Neuron (in vitro differentiated cells): ENCODE results near the gene ZNF132.
"Not testable (repeated sequence)": the region's sequence is repeated elsewhere in the genome, so short reads cannot be mapped to it uniquely, and the experiment has no call there.

Experiments
- H2AFZ ChIP-seq: one replicate; pipeline ENCODE4 v1.6.1; 2013; ENCODE audit warnings: low read depth, mild to moderate bottlenecking, inconsistent platforms, low read length, moderate library complexity
- H3K27me3 ChIP-seq: one replicate; pipeline ENCODE4 v1.6.1; 2013; ENCODE audit warnings: low read length; ENCODE audit not compliant: insufficient read depth
- H3K36me3 ChIP-seq: one replicate; pipeline ENCODE4 v1.6.1; 2013; ENCODE audit warnings: low read length; ENCODE audit not compliant: insufficient read depth
- H3K4me1 ChIP-seq: one replicate; pipeline ENCODE4 v1.6.1; 2013; ENCODE audit warnings: low read length; ENCODE audit not compliant: insufficient read depth
- H3K4me3 ChIP-seq: 2 replicates; pipeline ENCODE4 v1.5.1; 2013; ENCODE audit warnings: mild to moderate bottlenecking, low read length, moderate library complexity
- H3K9me3 ChIP-seq: one replicate; pipeline ENCODE4 v1.6.1; 2013; ENCODE audit warnings: low read length

ZNF132 gene

GRCh38 chr19:58439576-58440554 is at the start of gene ZNF132:
TSS of gene ZNF132 (minus strand) at chr19:58440153. CDS start at chr19:58439821, 332 bp downstream.
- H3K9me3 ChIP-seq: peaks cover 27% of the 10 kb centered on the region
- peak within 1 kb of the TSS; percentile 27 for H2AFZ ChIP-seq
- H3K4me3 ChIP-seq: peak within 1 kb of the TSS; percentile 68
- H3K27me3 ChIP-seq: no peaks in the 10 kb centered on the region
- peaks cover 10% of the 10 kb centered on the region for H3K4me1 ChIP-seq
- peaks cover 25% of the 10 kb centered on the region for H3K36me3 ChIP-seq

- H3K36me3 ChIP-seq: peaks cover 12% of the 10 kb centered on the region
- not testable (repeated sequence) for H3K9me3 ChIP-seq, H3K4me1 ChIP-seq
These were observed 44.4 kb upstream of the ZNF132 start for GRCh38 chr19:58484349-58484748.

GRCh38 chr19:58483776-58484175 is 43.8 kb upstream of the ZNF132 start:
- Histone ChIP-seq H3K36me3 (peaks cover 17% of the 10 kb centered on the region), H2AFZ (no peak overlapping the region), H3K9me3 (no peaks in the 10 kb centered on the region)

More at GRCh38 chr19:58484349-58484748, 44.4 kb upstream of the ZNF132 start:
- not testable (repeated sequence) for H2AFZ ChIP-seq, H3K27me3 ChIP-seq, H3K4me3 ChIP-seq

GRCh38 chr19:58482372-58482771 is 42.4 kb upstream of the ZNF132 start:
- H3K27me3 ChIP-seq: no peaks in the 10 kb centered on the region
- peaks cover 23% of the 10 kb centered on the region for H3K36me3 ChIP-seq
- H3K9me3 ChIP-seq: no peaks in the 10 kb centered on the region
- no peak overlapping the region for H2AFZ ChIP-seq
- no peak overlapping the region for H3K4me3 ChIP-seq
- H3K4me1 ChIP-seq: no peaks in the 10 kb centered on the region

More at GRCh38 chr19:58483776-58484175, 43.8 kb upstream of the ZNF132 start:
- no peak overlapping the region for H3K4me3 ChIP-seq
- no peaks in the 10 kb centered on the region for H3K4me1 ChIP-seq
- H3K27me3 ChIP-seq: no peaks in the 10 kb centered on the region

GRCh38 chr19:58480831-58481230 is 40.9 kb upstream of the ZNF132 start:
- peaks cover 23% of the 10 kb centered on the region for H3K36me3 ChIP-seq
- no peaks in the 10 kb centered on the region for H3K9me3 ChIP-seq
- H3K27me3 ChIP-seq: no peaks in the 10 kb centered on the region
- H3K4me3 ChIP-seq: no peak overlapping the region
- no peak overlapping the region for H2AFZ ChIP-seq
- H3K4me1 ChIP-seq: peaks cover 7% of the 10 kb centered on the region

- Histone ChIP-seq H3K36me3 (peaks cover 23% of the 10 kb centered on the region), H3K27me3 (no peaks in the 10 kb centered on the region), H3K4me3 (no peak overlapping the region), H3K9me3 (no peaks in the 10 kb centered on the region), H2AFZ (no peak overlapping the region), H3K4me1 (peaks cover 7% of the 10 kb centered on the region)
These were observed 40.5 kb upstream of the ZNF132 start for GRCh38 chr19:58480481-58480830.

- Histone ChIP-seq H3K9me3 (no peaks in the 10 kb centered on the region), H3K27me3 (no peaks in the 10 kb centered on the region), H3K4me1 (peaks cover 12% of the 10 kb centered on the region), H3K4me3 (no peak overlapping the region), H2AFZ (no peak overlapping the region), H3K36me3 (peaks cover 23% of the 10 kb centered on the region)
These were observed 40.0 kb upstream of the ZNF132 start for GRCh38 chr19:58479736-58480480.

- H2AFZ ChIP-seq: no peak overlapping the region
- H3K4me3 ChIP-seq: no peak overlapping the region
- no peaks in the 10 kb centered on the region for H3K9me3 ChIP-seq
- H3K4me1 ChIP-seq: peaks cover 16% of the 10 kb centered on the region
- no peaks in the 10 kb centered on the region for H3K27me3 ChIP-seq
- H3K36me3 ChIP-seq: peaks cover 23% of the 10 kb centered on the region
These were observed 39.4 kb upstream of the ZNF132 start for GRCh38 chr19:58479303-58479702.

- H3K36me3 ChIP-seq: peaks cover 33% of the 10 kb centered on the region
- no peak overlapping the region for H3K4me3 ChIP-seq
- H2AFZ ChIP-seq: no peak overlapping the region
- peaks cover 16% of the 10 kb centered on the region for H3K4me1 ChIP-seq
- H3K27me3 ChIP-seq: no peaks in the 10 kb centered on the region
- H3K9me3 ChIP-seq: no peaks in the 10 kb centered on the region
These were observed 37.9 kb upstream of the ZNF132 start for GRCh38 chr19:58477871-58478270.

- H2AFZ ChIP-seq: no peak overlapping the region
These were observed 37.2 kb upstream of the ZNF132 start for GRCh38 chr19:58477130-58477529.

GRCh38 chr19:58476498-58477015 is 36.6 kb upstream of the ZNF132 start:
- Histone ChIP-seq H3K9me3 (no peaks in the 10 kb centered on the region), H2AFZ (peak overlapping the region; percentile 24), H3K4me1 (peaks cover 16% of the 10 kb centered on the region), H3K36me3 (peaks cover 44% of the 10 kb centered on the region), H3K4me3 (peak overlapping the region; percentile 76), H3K27me3 (no peaks in the 10 kb centered on the region)

More at GRCh38 chr19:58477130-58477529, 37.2 kb upstream of the ZNF132 start:
- H3K36me3 ChIP-seq: peaks cover 40% of the 10 kb centered on the region
- H3K4me3 ChIP-seq: peak overlapping the region; percentile 76
- H3K4me1 ChIP-seq: peaks cover 16% of the 10 kb centered on the region
- H3K27me3 ChIP-seq: no peaks in the 10 kb centered on the region
- H3K9me3 ChIP-seq: no peaks in the 10 kb centered on the region

GRCh38 chr19:58475714-58476497 is 36.0 kb upstream of the ZNF132 start, which contains the start of gene ZNF446:
TSS of gene ZNF446 (plus strand) at chr19:58476352. CDS start at chr19:58477219, 867 bp downstream.
- H3K36me3 ChIP-seq: peaks cover 39% of the 10 kb centered on the region
- H3K4me1 ChIP-seq: peaks cover 16% of the 10 kb centered on the region
- H2AFZ ChIP-seq: peak within 1 kb of the TSS; percentile 82
- peak within 1 kb of the TSS; percentile 76 for H3K4me3 ChIP-seq
- H3K9me3 ChIP-seq: no peaks in the 10 kb centered on the region
- no peaks in the 10 kb centered on the region for H3K27me3 ChIP-seq
